Retinal pigment epithelial cell (primary cell): ENCODE data around the gene PNRC2.

ENCODE experiments used
- DNase-seq: peaks from one replicate; pipeline ENCODE4 v3.0.0-alpha.2; 2010; ENCODE audit warnings: low read depth
- H3K4me3 ChIP-seq: 2 replicates; pipeline ENCODE4 v1.5.1; 2011; ENCODE audit warnings: mild to moderate bottlenecking, low read length, control low read depth, moderate library complexity
- CTCF ChIP-seq: conservative IDR thresholded peaks from 2 replicates; pipeline ENCODE4 v1.5.1; 2011; ENCODE audit warnings: low read depth, low read length, control low read depth, inconsistent platforms

PNRC2 gene

GRCh38 chr1:23995431-23995837 lies 35.8 kb downstream of the PNRC2 start:
- TF ChIP-seq CTCF: no peak
- no peak for DNase-seq
- H3K4me3 ChIP-seq: no peak overlapping the region

GRCh38 chr1:23996700-23997229 lies 37.1 kb downstream of the PNRC2 start:
- no peak for DNase-seq
- no peak for TF ChIP-seq CTCF
- no peak overlapping the region for H3K4me3 ChIP-seq

GRCh38 chr1:23997812-23998211 lies 38.2 kb downstream of the PNRC2 start:
- H3K4me3 ChIP-seq: no peak overlapping the region
- DNase-seq: no peak
- no peak for TF ChIP-seq CTCF

- TF ChIP-seq CTCF: no peak
- H3K4me3 ChIP-seq: no peak overlapping the region
- DNase-seq: no peak
Measured at GRCh38 chr1:23999156-23999671, 39.6 kb downstream of the PNRC2 start.

- no peak for TF ChIP-seq CTCF
- no peak overlapping the region for H3K4me3 ChIP-seq
- no peak for DNase-seq
Measured at GRCh38 chr1:24002695-24003094, 43.1 kb downstream of the PNRC2 start.

GRCh38 chr1:24003331-24003972 lies 43.8 kb downstream of the PNRC2 start:
- no peak for DNase-seq
- H3K4me3 ChIP-seq: no peak overlapping the region
- TF ChIP-seq CTCF: no peak

GRCh38 chr1:24004132-24004531 lies 44.5 kb downstream of the PNRC2 start:
- H3K4me3 ChIP-seq: no peak overlapping the region
- no peak for TF ChIP-seq CTCF
- no peak for DNase-seq
